OCI-M2 (cell line): ENCODE data around the gene CPXM2.

Experiments used
- DNase-seq: peaks from one replicate; lab custom pipeline; 2025; ENCODE audit not compliant: unreplicated experiment; lab: John Stamatoyannopoulos, UW

The CPXM2 gene

GRCh38 chr10:123904834-123905409 lies 13.3 kb upstream of the CPXM2 start:
- DNase-seq: no peak

- no peak for DNase-seq
These were observed 12.0 kb upstream of the CPXM2 start for GRCh38 chr10:123903621-123904020.

- no peak for DNase-seq
These were observed 10.0 kb upstream of the CPXM2 start for GRCh38 chr10:123901621-123902020.

GRCh38 chr10:123897146-123897545 lies 5.5 kb upstream of the CPXM2 start:
- DNase-seq: no peak

GRCh38 chr10:123896246-123896927 lies 4.8 kb upstream of the CPXM2 start:
- DNase-seq: no peak

- DNase-seq: no peak
These were observed 2.0 kb upstream of the CPXM2 start for GRCh38 chr10:123893651-123894050.

GRCh38 chr10:123890756-123891143 lies 857 bp downstream of the CPXM2 start:
- no peak for DNase-seq

- no peak for DNase-seq
These were observed 1.4 kb downstream of the CPXM2 start for GRCh38 chr10:123890226-123890625.

- no peak for DNase-seq
These were observed 1.8 kb downstream of the CPXM2 start for GRCh38 chr10:123889821-123890220.

GRCh38 chr10:123888751-123889150 lies 2.9 kb downstream of the CPXM2 start:
- DNase-seq: no peak

- no peak for DNase-seq
These were observed 3.4 kb downstream of the CPXM2 start for GRCh38 chr10:123888256-123888655.

GRCh38 chr10:123886292-123886691 lies 5.3 kb downstream of the CPXM2 start:
- no peak for DNase-seq

GRCh38 chr10:123885406-123886170 lies 6.0 kb downstream of the CPXM2 start:
- DNase-seq: no peak

GRCh38 chr10:123884907-123885381 lies 6.7 kb downstream of the CPXM2 start:
- DNase-seq: no peak

GRCh38 chr10:123884351-123884906 lies 7.2 kb downstream of the CPXM2 start:
- DNase-seq: no peak

- DNase-seq: no peak
These were observed 7.8 kb downstream of the CPXM2 start for GRCh38 chr10:123883673-123884320.

GRCh38 chr10:123882681-123883445 lies 8.7 kb downstream of the CPXM2 start:
- DNase-seq: no peak

- no peak for DNase-seq
These were observed 9.4 kb downstream of the CPXM2 start for GRCh38 chr10:123882177-123882576.

GRCh38 chr10:123879606-123880257 lies 11.9 kb downstream of the CPXM2 start:
- DNase-seq: no peak

GRCh38 chr10:123878666-123879303 lies 12.8 kb downstream of the CPXM2 start:
- no peak for DNase-seq
